Activated naive CD4-positive, alpha-beta T cell treated with anti-CD3 and anti-CD28 coated beads, Interleukin-2, amount 50 U/mL, for 24 hours (primary cell): ENCODE measurements around the gene EPHA2.

Source experiments
- H3K27ac Mint-ChIP-seq: one replicate; pipeline ENCODE4 v1.8.0; 2021; ENCODE audit warnings: mild to moderate bottlenecking, mixed read lengths
- H3K27me3 Mint-ChIP-seq: one replicate; pipeline ENCODE4 v1.8.0; 2021; ENCODE audit warnings: mixed read lengths
- H3K36me3 Mint-ChIP-seq: one replicate; pipeline ENCODE4 v1.8.0; 2021; ENCODE audit warnings: mixed read lengths
- H3K4me1 Mint-ChIP-seq: one replicate; pipeline ENCODE4 v1.8.0; 2021; ENCODE audit warnings: mixed read lengths
- H3K4me3 Mint-ChIP-seq: one replicate; pipeline ENCODE4 v1.8.0; 2021; ENCODE audit warnings: mild to moderate bottlenecking, mixed read lengths
- H3K9me3 Mint-ChIP-seq: one replicate; pipeline ENCODE4 v1.8.0; 2021; ENCODE audit warnings: mixed read lengths

The EPHA2 gene

DNA sequence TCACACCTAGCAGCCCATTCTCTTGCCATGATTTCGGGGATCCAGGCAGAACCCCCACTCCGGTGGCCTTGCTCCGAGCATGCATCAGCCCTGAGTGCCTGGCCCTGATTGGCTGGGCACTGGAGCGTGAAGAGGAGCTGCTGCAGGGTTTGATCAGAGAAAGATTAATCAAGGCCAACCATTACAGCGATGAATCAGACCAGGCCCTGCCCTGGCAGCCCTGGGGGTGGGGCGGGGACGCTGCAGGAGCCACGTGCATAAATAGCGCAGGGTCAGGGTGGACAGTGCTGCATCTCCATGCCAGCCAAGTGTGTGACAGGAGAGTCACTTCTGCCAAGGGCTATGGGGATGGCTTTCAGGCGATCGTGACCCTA lies 79.0 kb downstream of the EPHA2 start:
- peaks cover 7% of the 10 kb centered on the region for H3K27me3 Mint-ChIP-seq
- no peaks in the 10 kb centered on the region for H3K9me3 Mint-ChIP-seq
- no peak overlapping the region for H3K4me3 Mint-ChIP-seq
- H3K36me3 Mint-ChIP-seq: no peaks in the 10 kb centered on the region
- no peak overlapping the region for H3K27ac Mint-ChIP-seq
- H3K4me1 Mint-ChIP-seq: peaks cover 15% of the 10 kb centered on the region

DNA sequence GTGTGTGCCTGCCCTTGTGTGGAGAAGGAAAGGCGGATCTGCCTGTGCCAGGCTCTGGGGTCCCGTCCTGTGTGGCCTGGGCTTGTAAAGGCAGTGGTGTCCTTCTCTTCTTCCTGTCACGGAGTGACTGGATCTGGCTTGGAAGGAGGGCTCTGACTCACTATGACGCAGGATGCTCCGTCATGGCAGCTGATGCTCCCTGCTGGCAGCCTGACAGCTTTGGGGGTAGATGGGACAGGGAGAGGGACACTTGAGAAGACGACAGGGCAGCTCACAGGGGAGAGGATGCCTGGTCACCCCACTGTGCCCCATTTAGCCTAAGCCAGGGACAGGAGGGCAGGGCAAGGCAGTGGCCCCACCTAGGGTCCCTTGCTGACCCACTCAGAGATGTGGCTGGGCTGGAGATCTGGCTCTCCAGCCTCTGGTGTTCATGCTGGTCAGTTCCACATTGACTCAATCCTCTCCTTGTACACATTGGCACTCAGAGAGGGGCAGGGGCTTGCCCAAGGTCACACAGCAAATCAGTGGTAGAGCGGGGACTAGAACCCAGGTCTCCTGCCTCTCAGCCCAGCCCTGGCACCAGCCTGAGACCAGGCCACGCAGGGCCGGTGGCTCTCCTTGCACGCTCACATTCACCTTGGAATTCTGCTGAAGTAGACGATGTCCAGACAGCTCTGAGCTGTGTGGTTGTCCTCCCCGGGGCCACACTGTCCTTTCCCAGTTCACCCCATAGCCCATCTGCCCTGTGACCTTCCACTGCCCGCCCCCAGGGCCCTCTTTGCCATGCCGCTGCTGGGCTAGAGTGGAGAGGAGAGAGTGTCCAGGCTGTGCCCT lies 79.6 kb downstream of the EPHA2 start:
- peaks cover 7% of the 10 kb centered on the region for H3K27me3 Mint-ChIP-seq
- H3K9me3 Mint-ChIP-seq: no peaks in the 10 kb centered on the region
- no peak overlapping the region for H3K4me3 Mint-ChIP-seq
- H3K4me1 Mint-ChIP-seq: peaks cover 15% of the 10 kb centered on the region
- H3K36me3 Mint-ChIP-seq: no peaks in the 10 kb centered on the region
- no peak overlapping the region for H3K27ac Mint-ChIP-seq

- peaks cover 7% of the 10 kb centered on the region for H3K27me3 Mint-ChIP-seq
- peaks cover 15% of the 10 kb centered on the region for H3K4me1 Mint-ChIP-seq
- no peaks in the 10 kb centered on the region for H3K36me3 Mint-ChIP-seq
- no peak overlapping the region for H3K27ac Mint-ChIP-seq
- H3K4me3 Mint-ChIP-seq: no peak overlapping the region
- H3K9me3 Mint-ChIP-seq: no peaks in the 10 kb centered on the region
Observed at GRCh38 chr1:16075337-16076030, 80.4 kb downstream of the EPHA2 start.
